GM10266 (cell line): Measurements from ENCODE around the gene ASB13.

Source experiments
- DNase-seq: peaks from one replicate; pipeline ENCODE4 v3.0.0; 2012; ENCODE audit errors: extremely low spot score
- CTCF ChIP-seq: IDR thresholded peaks from 2 replicates; pipeline ENCODE4 v1.5.1; 2012; ENCODE audit warnings: mild to moderate bottlenecking, low read depth; ENCODE audit not compliant: control insufficient read depth, insufficient read depth; ENCODE audit errors: missing control alignments

Gene ASB13

GRCh38 chr10:5617521-5617920 lies 48.9 kb downstream of the ASB13 start:
- TF ChIP-seq CTCF: no peak
- no peak for DNase-seq

GRCh38 chr10:5616836-5617235 lies 49.6 kb downstream of the ASB13 start:
- no peak for TF ChIP-seq CTCF
- no peak for DNase-seq

DNA sequence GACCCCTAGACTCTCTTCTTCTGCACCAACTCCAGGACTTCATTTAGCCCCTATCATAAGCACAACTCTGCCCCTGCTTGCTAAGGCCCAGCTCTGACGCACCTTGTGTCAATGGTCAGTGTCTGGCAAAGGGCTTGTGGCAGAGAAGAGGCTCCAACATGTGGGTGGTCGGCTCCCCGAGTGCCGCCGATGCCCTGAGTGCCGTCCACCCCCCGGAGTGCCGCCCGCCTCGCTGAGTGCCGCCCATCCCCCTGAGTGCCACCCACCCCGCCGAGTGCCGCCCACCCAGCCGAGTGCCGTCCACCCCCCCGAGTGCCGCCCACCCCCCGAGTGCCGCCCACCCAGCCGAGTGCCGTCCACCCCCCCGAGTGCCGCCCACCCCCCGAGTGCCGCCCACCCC lies 50.3 kb downstream of the ASB13 start:
- TF ChIP-seq CTCF: no peak
- no peak for DNase-seq

GRCh38 chr10:5615316-5615715 lies 51.1 kb downstream of the ASB13 start:
- no peak for DNase-seq
- TF ChIP-seq CTCF: no peak

DNA sequence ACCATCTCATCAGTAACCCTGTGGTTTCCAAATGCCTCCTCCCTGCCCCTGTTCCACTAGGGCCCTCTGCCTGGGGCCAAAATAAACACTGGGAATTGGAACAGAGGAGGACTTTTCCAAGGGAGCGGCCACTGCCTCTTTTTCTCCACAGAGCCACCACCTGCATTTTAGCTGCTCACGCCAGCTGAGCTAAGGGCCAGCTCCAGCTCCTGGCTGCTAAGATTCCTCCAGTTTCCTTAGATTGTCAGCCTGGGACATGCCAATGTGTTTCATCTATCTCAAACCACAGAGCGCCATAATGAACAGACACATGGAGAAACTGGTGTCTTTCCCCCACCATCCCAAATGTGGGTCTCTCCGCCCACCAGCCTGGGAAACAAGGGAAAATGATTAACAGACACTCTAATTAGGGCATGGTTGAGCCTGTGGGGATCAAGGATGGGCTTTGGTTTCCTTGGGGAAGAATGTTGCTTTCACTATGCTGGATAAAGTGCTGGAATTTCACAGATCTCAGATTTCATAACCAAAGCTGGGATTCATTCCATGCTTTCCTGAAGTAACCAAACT lies 52.2 kb downstream of the ASB13 start:
- DNase-seq: no peak
- TF ChIP-seq CTCF: no peak

- no peak for TF ChIP-seq CTCF
- DNase-seq: no peak
Measured at GRCh38 chr10:5613481-5614154, 52.8 kb downstream of the ASB13 start.

DNA sequence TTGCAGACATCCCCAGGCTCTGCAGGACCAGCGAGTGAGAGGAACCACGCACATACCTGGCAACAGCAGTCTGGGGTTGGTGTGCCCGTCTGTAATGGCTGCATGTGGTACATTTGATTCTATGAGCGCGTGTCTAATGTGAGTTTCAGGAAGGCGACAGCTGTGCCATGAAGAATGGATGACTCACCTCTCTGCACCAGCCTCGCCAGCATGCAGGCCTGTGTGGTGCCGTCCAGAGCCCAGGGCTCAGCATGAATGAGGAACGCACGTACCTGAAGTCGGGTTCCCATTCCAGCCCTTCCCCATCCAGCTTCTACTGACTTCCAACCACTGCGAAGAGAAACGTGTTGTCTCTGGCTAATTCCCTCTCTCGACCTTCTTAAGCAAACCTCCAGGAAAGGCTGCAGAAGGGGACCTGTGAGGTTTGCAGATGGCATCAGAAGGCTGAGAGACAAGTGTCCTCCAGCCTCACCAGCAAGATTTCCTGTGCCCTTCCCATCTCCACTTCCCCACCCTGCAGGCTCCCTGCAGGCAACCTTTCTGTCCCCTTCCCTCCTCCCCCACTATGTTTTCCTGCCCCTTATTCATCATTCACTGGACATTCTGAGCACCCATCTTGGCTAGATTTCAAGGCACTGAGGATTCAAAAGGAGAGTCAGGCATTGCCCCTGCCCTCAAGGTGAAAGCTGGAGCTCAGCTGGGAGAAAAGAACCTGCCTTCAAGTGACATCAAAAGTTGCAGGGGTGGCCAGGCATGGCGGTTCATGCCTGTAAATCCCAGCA lies 54.3 kb downstream of the ASB13 start:
- DNase-seq: no peak
- TF ChIP-seq CTCF: no peak
